ENCODE results near the gene HOXA7.

Gene HOXA7

DNA sequence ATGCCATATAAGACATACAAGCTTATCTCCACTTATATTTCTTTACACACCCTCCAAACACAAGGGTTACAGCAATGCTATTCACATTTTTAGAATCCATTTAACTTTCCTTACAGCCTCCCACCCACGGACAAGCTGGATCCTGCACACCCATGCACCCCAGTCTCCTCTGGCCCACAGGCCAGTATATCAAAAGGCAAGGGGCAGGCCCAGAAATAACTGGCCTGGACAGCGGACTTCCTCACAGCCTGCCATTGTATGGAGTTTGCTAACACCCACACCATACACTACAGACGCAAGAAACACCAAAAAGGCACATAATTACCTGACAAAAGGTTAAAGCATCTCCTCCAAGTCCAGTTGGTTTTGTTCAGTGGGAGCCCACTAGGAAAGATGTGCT lies 37.9 kb downstream of the HOXA7 start:
- no peak for DNase-seq (ENCODE audit: low read depth in 2 of 2)

DNA sequence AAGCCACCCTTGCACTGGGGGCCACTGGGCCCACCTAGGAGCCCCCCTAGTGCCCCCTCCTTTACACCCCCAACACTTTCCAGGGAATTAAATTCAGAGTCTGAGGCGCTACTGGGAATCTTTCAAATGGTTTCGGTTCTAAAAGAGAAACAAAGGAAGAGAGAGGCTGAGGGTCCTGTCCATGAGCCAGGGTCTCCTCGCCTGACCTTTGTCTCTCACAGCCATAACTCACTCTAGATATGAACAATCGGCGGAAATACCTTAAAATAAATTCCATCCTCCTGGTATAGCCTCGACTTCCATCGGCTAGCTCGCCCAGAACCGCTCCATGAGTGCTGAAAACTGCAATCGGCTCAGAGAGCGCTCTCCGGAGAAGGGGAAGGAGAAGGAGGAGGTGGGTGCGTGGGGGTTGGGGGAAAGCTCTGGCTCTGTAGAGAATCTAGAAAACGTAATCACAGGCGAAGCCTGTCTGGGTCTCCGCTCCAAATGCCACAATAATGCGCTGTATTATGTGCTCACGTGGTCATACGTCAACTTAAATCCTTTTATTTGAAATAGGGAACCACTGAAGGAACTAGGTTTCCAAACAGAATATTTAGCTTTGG lies 38.5 kb downstream of the HOXA7 start:
- DNase-seq (ENCODE audit: low read depth in 2 of 2) = no peak

GRCh38 chr7:27116962-27117886 lies 39.3 kb downstream of the HOXA7 start:
- DNase-seq (ENCODE audit: low read depth in 2 of 2) = no peak

DNA sequence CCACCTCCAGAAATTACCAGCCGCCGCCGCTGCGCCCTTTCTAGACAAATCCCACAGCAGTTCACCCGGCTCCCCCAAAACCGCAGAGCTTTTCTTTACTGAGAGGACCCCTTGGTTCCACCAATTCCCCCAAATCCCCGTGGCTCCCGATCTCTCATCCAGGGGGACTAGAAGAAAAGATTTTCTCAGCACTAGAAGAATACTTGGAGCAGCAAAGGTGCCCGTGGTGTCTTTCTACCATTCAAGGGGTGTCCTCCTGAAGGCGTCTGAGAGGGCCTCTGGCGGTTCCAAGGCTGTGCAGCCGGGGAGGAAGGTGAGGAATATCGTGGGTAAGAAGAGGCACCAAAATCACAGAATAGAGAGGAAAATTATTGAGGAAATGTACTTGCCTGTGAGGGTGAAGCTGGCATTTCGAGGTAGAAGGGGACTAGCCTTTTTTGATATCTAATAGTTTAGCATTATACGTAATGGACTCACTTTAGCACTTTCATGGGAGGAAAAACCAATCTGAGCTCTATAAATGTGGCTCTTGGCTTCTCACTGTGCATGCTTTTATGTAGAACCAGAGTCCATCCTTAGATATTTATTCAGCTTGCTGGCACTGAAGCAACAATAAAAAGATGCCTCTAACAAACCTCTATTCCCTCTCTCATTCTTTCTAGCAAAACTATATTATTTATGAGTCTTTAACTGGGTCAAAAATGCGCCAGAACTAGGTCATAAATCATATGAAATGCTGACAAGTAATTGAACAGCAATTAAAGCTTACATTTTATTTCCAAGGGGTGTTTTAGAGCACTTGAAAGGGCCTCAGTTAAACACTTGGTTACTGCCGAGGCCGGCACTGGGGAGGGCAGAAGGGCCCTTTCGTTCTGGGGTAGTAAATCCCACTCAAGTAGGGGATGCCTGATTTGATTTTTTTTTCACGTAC lies 40.2 kb downstream of the HOXA7 start:
- no peak for DNase-seq (ENCODE audit: low read depth in 2 of 2)

DNA sequence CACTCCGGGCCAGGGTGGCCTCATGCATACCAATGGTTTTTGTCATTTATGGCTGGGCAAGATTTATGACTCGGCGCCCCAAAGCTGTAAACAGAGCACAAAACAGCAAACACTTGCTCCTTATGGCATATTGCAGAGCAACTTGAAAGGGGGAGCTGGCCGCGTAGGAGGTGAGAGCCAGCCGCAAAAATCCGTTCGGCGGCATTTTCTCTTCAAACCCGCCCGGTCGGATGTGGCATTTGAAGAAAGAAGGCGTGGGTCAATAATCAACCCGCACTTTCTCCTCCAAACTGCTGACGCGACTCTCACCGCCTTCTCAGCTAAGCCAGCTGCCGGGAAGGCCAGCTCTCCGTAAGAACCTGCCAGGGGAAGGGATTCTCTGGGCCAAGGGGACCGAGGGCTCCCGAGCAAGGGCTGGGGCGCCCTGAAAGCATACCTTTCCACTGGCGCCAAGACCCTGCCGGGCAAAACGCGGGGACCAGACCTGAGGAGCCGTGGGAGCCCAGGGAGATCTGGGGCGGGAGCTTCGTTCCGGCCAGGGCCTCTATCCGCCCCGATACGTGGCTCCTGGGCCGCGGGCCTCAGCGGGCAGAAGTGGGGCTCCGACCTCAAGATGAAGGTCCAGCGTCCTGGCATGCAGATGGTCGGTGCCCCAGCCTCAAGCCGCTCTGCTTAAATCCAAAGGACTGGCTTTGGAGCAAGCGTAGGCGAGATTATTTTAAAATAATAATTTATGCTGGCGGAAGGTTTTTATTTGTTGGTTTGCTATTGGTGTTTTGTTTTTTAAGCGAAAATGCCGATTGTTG lies 41.1 kb downstream of the HOXA7 start:
- no peak for DNase-seq (ENCODE audit: low read depth in 2 of 2)

GRCh38 chr7:27114881-27115220 lies 41.6 kb downstream of the HOXA7 start:
- DNase-seq (ENCODE audit: low read depth in 2 of 2) = no peak

DNA sequence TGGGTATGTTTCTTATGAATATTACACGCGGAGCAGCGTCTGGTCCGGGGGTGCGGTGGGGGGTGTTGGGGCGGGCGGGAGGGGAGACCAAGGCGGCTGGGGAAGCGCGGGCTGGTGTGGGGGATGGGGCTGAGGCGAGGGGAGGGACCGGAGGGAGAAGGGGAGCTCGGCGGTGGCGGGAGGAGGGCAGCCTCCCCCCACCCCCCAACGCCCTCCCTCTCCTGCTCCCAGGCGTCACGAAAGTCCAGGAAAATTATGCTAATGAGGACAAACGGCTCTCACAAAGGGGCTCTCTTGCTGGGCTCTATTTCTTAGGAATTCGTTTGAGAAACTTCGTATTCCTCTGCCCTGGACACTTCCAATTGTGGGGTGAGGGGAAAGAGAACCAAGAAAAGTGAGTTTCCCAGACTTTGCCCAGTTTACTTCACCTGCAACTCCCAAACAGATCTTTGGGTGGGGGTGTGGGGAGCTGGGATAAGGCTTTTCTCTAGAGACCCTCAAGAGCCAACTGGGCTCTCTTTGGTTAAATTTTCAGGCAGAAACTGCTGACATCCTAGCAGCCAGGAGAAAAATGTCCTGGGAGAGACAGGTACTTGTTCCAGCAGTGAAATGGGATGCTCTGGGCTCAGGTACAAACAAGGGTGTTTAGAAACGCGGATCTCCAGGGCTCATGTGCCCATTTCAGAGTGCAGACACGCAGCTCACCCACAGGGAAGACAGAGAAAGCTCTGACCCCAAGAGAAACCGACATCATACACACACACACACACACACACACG lies 42.3 kb downstream of the HOXA7 start:
- no peak for DNase-seq (ENCODE audit: low read depth in 2 of 2)

DNA sequence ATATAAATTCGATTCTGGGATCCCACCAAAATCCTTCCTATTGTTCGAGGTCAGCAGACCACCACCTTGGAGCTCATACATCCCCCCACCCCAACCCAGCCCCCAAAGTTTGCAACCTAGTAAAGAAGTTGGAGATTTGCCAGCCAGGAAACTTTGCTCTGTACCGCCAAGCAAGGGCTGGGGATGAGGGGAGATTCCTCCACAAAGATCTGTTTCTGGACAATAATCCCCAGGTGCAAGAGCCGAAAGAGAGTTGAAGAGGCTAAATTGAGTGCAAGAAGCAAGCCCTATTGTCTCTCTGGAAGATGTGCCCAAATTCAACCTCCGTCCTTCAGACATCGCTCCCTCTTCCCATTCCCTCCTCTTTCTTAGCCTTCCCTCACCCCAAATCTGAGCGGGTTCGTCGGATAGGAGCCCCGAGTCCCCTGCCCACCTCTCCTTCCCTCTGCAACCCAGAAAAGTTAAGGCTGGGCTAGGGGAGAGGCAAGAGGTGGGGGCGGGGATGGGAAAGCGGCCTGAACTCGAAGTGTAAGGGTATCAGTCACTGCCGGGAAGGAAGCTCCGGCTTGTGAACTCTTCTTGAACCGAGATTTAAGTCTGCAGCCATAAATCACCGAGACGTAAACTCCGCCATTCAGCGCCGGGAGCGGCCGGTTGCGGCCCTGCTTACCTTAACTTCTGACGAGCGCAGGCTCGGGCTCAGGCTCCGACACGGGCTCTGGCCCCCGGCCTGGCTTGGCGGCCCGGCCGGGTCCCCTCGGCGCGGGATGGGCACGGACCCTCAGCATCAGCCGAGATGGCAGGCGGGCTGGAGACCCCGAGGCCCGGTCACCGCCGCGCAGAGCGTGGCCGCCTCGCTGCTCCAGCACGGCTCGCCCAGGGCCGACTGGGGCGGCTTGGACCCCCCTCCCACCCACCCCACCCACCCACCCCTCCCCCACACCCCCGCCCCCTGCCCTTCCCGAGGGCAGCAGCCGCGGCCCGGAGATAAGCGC lies 43.2 kb downstream of the HOXA7 start:
- no peak for DNase-seq (ENCODE audit: low read depth in 2 of 2)

GRCh38 chr7:27112361-27112760 lies 44.1 kb downstream of the HOXA7 start:
- DNase-seq (ENCODE audit: low read depth in 2 of 2) = no peak

GRCh38 chr7:27111751-27112277 lies 44.7 kb downstream of the HOXA7 start:
- no peak for DNase-seq (ENCODE audit: low read depth in 2 of 2)

GRCh38 chr7:27111042-27111750 lies 45.3 kb downstream of the HOXA7 start:
- no peak for DNase-seq (ENCODE audit: low read depth in 2 of 2)

DNA sequence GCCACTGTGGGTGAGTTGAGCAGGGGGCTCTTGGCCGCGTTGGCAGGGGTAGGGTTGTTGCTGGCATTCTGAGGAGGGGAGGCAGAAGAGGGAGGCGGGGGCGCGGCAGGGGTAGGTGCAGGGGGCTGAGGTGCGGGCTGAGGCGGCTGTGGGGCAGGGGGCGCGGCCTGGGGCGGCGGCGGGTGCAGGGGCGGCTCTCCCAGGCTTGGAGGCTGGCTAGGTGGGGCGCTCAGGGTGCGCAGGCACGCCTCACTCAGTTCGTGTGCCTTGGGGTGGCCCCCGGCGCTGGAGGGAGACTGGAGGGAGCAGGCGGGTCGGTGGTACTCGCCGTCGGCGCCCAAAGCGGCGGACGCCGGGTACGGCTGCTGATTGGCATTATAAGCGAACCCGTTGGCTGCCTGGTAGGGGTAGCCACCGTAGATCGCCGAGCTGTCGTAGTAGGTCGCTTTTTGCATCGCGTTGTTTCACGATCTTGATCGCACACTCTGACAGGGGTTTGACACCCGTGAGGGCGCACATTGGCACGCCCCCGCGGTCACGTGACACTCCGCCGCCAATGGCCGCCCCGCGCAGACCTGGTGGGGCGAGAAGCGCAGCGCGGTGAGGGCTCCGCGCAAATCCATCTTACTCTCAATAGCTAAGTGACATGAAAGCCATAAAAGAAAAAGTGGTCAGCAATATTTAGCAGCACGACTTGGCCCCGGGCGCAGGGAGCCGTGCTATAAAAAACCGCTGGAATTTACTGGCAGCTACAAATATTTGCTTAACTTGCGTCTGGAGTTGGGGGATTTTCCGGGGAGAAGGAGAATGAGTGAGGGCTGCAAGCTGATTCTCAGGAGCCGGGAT lies 46.1 kb downstream of the HOXA7 start:
- no peak for DNase-seq (ENCODE audit: low read depth in 2 of 2)

DNA sequence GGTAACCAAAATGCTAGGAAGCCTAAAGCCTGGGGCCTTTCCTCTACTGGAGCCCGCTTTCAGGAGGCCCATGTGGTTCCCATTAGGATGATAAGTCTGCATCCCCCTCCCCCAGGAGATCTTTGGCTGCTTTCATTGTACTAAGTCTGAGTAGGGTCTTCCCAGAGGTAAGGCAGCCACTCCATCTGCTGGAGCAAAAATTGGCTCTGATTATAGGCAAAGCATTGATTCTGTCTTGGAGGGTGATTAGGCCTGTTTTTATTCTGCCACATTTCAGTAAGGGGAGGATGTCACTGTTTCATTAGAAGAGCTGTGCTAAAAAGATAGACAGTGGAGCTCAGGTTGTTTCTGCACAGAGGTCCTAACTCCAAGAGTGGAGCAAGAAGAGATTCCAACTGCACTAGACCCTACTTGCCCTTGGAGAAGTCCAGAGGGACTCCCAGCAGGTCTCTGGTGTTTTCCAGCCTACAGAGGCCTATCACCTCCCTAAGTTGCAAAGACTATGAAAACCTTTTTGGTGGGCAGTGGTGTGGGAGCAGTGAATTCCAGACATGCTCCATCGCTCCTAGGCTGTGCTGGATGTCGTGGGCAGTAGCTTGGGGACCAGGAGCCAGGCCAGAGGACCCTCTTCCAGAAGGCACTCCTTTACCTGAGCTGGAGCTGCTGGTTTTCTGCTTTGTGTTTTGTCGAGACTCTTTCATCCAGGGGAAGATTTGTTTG lies 46.8 kb downstream of the HOXA7 start:
- DNase-seq (ENCODE audit: low read depth in 2 of 2) = no peak

DNA sequence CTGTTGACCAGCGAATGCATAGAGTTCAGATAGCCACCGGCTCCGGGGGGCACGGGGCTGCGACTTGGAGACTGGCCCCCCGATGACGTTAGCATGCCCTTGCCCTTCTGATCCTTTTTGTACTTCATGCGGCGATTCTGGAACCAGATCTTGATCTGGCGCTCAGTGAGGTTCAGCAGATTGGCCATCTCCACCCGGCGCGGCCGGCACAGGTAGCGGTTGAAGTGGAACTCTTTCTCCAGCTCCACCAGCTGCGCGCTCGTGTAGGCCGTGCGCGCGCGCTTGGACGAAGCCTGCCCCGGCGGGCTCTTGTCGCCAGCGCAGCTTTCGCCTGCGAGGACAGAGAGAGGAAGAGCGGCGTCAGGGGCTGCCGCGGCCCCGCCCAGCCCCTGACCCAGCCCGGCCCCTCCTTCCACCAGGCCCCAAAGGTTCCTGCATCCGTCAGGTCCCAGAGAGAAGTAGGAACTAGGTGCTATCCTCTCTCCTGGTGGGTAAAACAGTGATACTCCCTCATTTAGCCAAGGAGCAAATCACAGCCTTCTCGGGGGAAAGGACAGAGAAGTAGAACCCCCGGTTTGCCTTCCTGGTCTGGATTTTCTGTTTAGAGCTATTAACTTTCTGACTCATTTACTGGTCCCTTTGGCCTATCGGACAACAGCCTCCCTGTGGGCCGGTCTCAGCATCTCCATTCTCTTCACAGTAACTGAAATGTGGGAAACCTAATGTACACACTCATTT lies 47.9 kb downstream of the HOXA7 start:
- no peak for DNase-seq (ENCODE audit: low read depth in 2 of 2)

GRCh38 chr7:27107391-27108381 lies 48.8 kb downstream of the HOXA7 start:
- DNase-seq (ENCODE audit: low read depth in 2 of 2) = no peak

Data from stimulated activated CD8-positive, alpha-beta memory T cell treated with anti-CD3 and anti-CD28 coated beads, Interleukin-15, amount 100 ng/mL, for 48 hours (primary cell).